ENCODE results near the gene AUNIP. TPM values are rescaled to one million over a fixed set of nuclear protein-coding genes. Genes with fewer than 3 reads are reported as not detected.

The AUNIP gene
- total RNA-seq, 2 donors from 2014 or later = 0.31 TPM; not detected in 1

GRCh38 chr1:25869909-25870606 lies 10.8 kb upstream of the AUNIP start:
- peaks cover 7% of the 10 kb centered on the region for H3K4me1 Mint-ChIP-seq
- no peak overlapping the region for H3K27ac Mint-ChIP-seq
- no peak for ATAC-seq
- no peak for DNase-seq
- no peaks in the 10 kb centered on the region for H3K9me3 ChIP-seq (ENCODE audit: control insufficient read depth, low read length, poor library complexity, severe bottlenecking)
- no peak overlapping the region for H3K4me3 Mint-ChIP-seq
- no peaks in the 10 kb centered on the region for H3K27me3 Mint-ChIP-seq
- no peaks in the 10 kb centered on the region for H3K36me3 Mint-ChIP-seq (ENCODE audit: low read depth)

- peak overlapping the region; percentile 83 for H3K27ac Mint-ChIP-seq
These were observed 8.1 kb upstream of the AUNIP start for GRCh38 chr1:25867210-25867991.

GRCh38 chr1:25866288-25866687 lies 7.0 kb upstream of the AUNIP start:
- Mint-ChIP-seq H3K4me3 (no peak overlapping the region), H3K36me3 (ENCODE audit: low read depth) (no peaks in the 10 kb centered on the region), H3K4me1 (peaks cover 8% of the 10 kb centered on the region), H3K27me3 (no peaks in the 10 kb centered on the region), H3K27ac (no peak overlapping the region)
- no peaks in the 10 kb centered on the region for H3K9me3 ChIP-seq (ENCODE audit: control insufficient read depth, low read length, poor library complexity, severe bottlenecking)
- ATAC-seq (no peak), DNase-seq (no peak)

More at GRCh38 chr1:25867210-25867991, 8.1 kb upstream of the AUNIP start:
- no peak for DNase-seq
- ATAC-seq = no peak
- no peaks in the 10 kb centered on the region for H3K9me3 ChIP-seq (ENCODE audit: control insufficient read depth, low read length, poor library complexity, severe bottlenecking)
- H3K36me3 Mint-ChIP-seq (ENCODE audit: low read depth) = no peaks in the 10 kb centered on the region
- H3K4me1 Mint-ChIP-seq = peaks cover 7% of the 10 kb centered on the region
- H3K27me3 Mint-ChIP-seq = no peaks in the 10 kb centered on the region
- no peak overlapping the region for H3K4me3 Mint-ChIP-seq

- ATAC-seq = no peak
- Mint-ChIP-seq H3K27ac (peak overlapping the region; percentile 12), H3K4me1 (peaks cover 11% of the 10 kb centered on the region)
These were observed 5.2 kb upstream of the AUNIP start for GRCh38 chr1:25864434-25864833.

GRCh38 chr1:25863486-25864262 lies 4.4 kb upstream of the AUNIP start:
- Mint-ChIP-seq H3K27ac (peak overlapping the region; percentile 12), H3K4me1 (peaks cover 16% of the 10 kb centered on the region), H3K36me3 (ENCODE audit: low read depth) (no peaks in the 10 kb centered on the region), H3K27me3 (no peaks in the 10 kb centered on the region), H3K4me3 (no peak overlapping the region)
- DNase-seq (no peak), ATAC-seq (no peak)
- H3K9me3 ChIP-seq (ENCODE audit: control insufficient read depth, low read length, poor library complexity, severe bottlenecking) = no peaks in the 10 kb centered on the region

More at GRCh38 chr1:25864434-25864833, 5.2 kb upstream of the AUNIP start:
- Mint-ChIP-seq H3K27me3 (no peaks in the 10 kb centered on the region), H3K36me3 (ENCODE audit: low read depth) (no peaks in the 10 kb centered on the region), H3K4me3 (no peak overlapping the region)
- DNase-seq = no peak
- no peaks in the 10 kb centered on the region for H3K9me3 ChIP-seq (ENCODE audit: control insufficient read depth, low read length, poor library complexity, severe bottlenecking)

- Mint-ChIP-seq H3K27me3 (no peaks in the 10 kb centered on the region), H3K36me3 (ENCODE audit: low read depth) (no peaks in the 10 kb centered on the region), H3K27ac (no peak overlapping the region), H3K4me3 (no peak overlapping the region), H3K4me1 (peaks cover 17% of the 10 kb centered on the region)
- H3K9me3 ChIP-seq (ENCODE audit: control insufficient read depth, low read length, poor library complexity, severe bottlenecking) = no peaks in the 10 kb centered on the region
- ATAC-seq (no peak), DNase-seq (no peak)
These were observed 3.7 kb upstream of the AUNIP start for GRCh38 chr1:25862785-25863485.

GRCh38 chr1:25861316-25862286 lies 2.3 kb upstream of the AUNIP start:
- ATAC-seq = no peak
- peak overlapping the region; percentile 63 for H3K4me3 Mint-ChIP-seq
- no peak overlapping the region for H3K27ac Mint-ChIP-seq
- no peak for DNase-seq
- H3K9me3 ChIP-seq (ENCODE audit: control insufficient read depth, low read length, poor library complexity, severe bottlenecking) = no peaks in the 10 kb centered on the region
- H3K27me3 Mint-ChIP-seq = no peaks in the 10 kb centered on the region
- no peaks in the 10 kb centered on the region for H3K36me3 Mint-ChIP-seq (ENCODE audit: low read depth)
- H3K4me1 Mint-ChIP-seq = peaks cover 17% of the 10 kb centered on the region

- Mint-ChIP-seq H3K4me3 (peak overlapping the region; percentile 91), H3K4me1 (peaks cover 10% of the 10 kb centered on the region), H3K27ac (no peak overlapping the region), H3K36me3 (ENCODE audit: low read depth) (peaks cover 2% of the 10 kb centered on the region), H3K27me3 (no peaks in the 10 kb centered on the region)
- ATAC-seq = no peak
- no peaks in the 10 kb centered on the region for H3K9me3 ChIP-seq (ENCODE audit: control insufficient read depth, low read length, poor library complexity, severe bottlenecking)
- DNase-seq = no peak
These were observed 763 bp downstream of the AUNIP start for GRCh38 chr1:25858494-25858893.

GRCh38 chr1:25856856-25857255 lies 2.4 kb downstream of the AUNIP start:
- peaks cover 2% of the 10 kb centered on the region for H3K36me3 Mint-ChIP-seq (ENCODE audit: low read depth)
- H3K4me1 Mint-ChIP-seq = peaks cover 10% of the 10 kb centered on the region
- peak overlapping the region; percentile 15 for H3K4me3 Mint-ChIP-seq
- no peaks in the 10 kb centered on the region for H3K9me3 ChIP-seq (ENCODE audit: control insufficient read depth, low read length, poor library complexity, severe bottlenecking)
- H3K27me3 Mint-ChIP-seq = no peaks in the 10 kb centered on the region
- DNase-seq (no peak), ATAC-seq (no peak)
- H3K27ac Mint-ChIP-seq = no peak overlapping the region

- H3K4me3 Mint-ChIP-seq = no peak overlapping the region
- DNase-seq (no peak), ATAC-seq (no peak)
- peaks cover 2% of the 10 kb centered on the region for H3K36me3 Mint-ChIP-seq (ENCODE audit: low read depth)
- H3K4me1 Mint-ChIP-seq = peaks cover 6% of the 10 kb centered on the region
- no peak overlapping the region for H3K27ac Mint-ChIP-seq
- no peaks in the 10 kb centered on the region for H3K27me3 Mint-ChIP-seq
- no peaks in the 10 kb centered on the region for H3K9me3 ChIP-seq (ENCODE audit: control insufficient read depth, low read length, poor library complexity, severe bottlenecking)
These were observed 4.7 kb downstream of the AUNIP start for GRCh38 chr1:25854554-25854953.

GRCh38 chr1:25848531-25848930 lies 10.7 kb downstream of the AUNIP start:
- H3K9me3 ChIP-seq (ENCODE audit: control insufficient read depth, low read length, poor library complexity, severe bottlenecking) = no peaks in the 10 kb centered on the region
- Mint-ChIP-seq H3K36me3 (ENCODE audit: low read depth) (no peaks in the 10 kb centered on the region), H3K27ac (no peak overlapping the region), H3K27me3 (peaks cover 5% of the 10 kb centered on the region), H3K4me1 (peaks cover 5% of the 10 kb centered on the region), H3K4me3 (no peak overlapping the region)
- DNase-seq (no peak), ATAC-seq (no peak)

GRCh38 chr1:25847929-25848328 lies 11.3 kb downstream of the AUNIP start:
- DNase-seq (no peak), ATAC-seq (no peak)
- Mint-ChIP-seq H3K36me3 (ENCODE audit: low read depth) (no peaks in the 10 kb centered on the region), H3K4me1 (peaks cover 5% of the 10 kb centered on the region), H3K27me3 (peaks cover 5% of the 10 kb centered on the region), H3K27ac (no peak overlapping the region), H3K4me3 (no peak overlapping the region)
- H3K9me3 ChIP-seq (ENCODE audit: control insufficient read depth, low read length, poor library complexity, severe bottlenecking) = no peaks in the 10 kb centered on the region

Measured in T-helper 17 cell (primary cell).